ENCODE data around the gene TNFRSF9. TPM values are rescaled to one million over a fixed set of nuclear protein-coding genes. Genes with fewer than 3 reads are reported as not detected.

TNFRSF9 gene
- total RNA-seq, 1 experiment from 2014 or later: not detected

GRCh38 chr1:7915826-7916500 lies 24.7 kb downstream of the TNFRSF9 start:
- H3K4me1 Mint-ChIP-seq: peaks cover 23% of the 10 kb centered on the region
- POLR2A ChIA-PET: no interaction called here
- no peaks in the 10 kb centered on the region; the same call in 1 of the 2 replicates for H3K27me3 Mint-ChIP-seq (ENCODE audit: low read depth)

GRCh38 chr1:7912743-7913557 lies 27.7 kb downstream of the TNFRSF9 start:
- Mint-ChIP-seq H3K27ac (no peak overlapping the region), H3K4me1 (peaks cover 24% of the 10 kb centered on the region), H3K9me3 (no peaks in the 10 kb centered on the region), H3K4me3 (peak overlapping the region; percentile 11), H3K27me3 (ENCODE audit: low read depth) (no peaks in the 10 kb centered on the region; the same call in 1 of the 2 replicates), H3K36me3 (no peaks in the 10 kb centered on the region)
- CTCF ChIA-PET: interaction anchor here (0.8 to 1.3 kb wide), 3 partner anchors 29 to 244 kb away, joined by 5 read pairs; no protein-coding TSS in a partner anchor
- POLR2A ChIA-PET: no interaction called here
- DNase-seq (ENCODE audit: low spot score): no peak
- ATAC-seq: peak; percentile 57
- TF ChIP-seq ATF6 (CRISPR knock-in tag; IDR thresholded peaks at IDR 0.05): no peak
- no peak for TF ChIP-seq SMAD4 (CRISPR knock-in tag; IDR thresholded peaks at IDR 0.05)
- TF ChIP-seq NR2C2 (CRISPR knock-in tag; IDR thresholded peaks at IDR 0.05): no peak
- TF ChIP-seq RELA (CRISPR knock-in tag; IDR thresholded peaks at IDR 0.05; ENCODE audit: borderline replicate concordance): no peak
- TF ChIP-seq CTCF (IDR thresholded peaks at IDR 0.05): no peak

More at GRCh38 chr1:7915826-7916500, 24.7 kb downstream of the TNFRSF9 start:
- ATAC-seq (no peak), DNase-seq (ENCODE audit: low spot score) (no peak)
- Mint-ChIP-seq H3K36me3 (no peaks in the 10 kb centered on the region), H3K9me3 (no peaks in the 10 kb centered on the region), H3K27ac (no peak overlapping the region), H3K4me3 (no peak overlapping the region)
- TF ChIP-seq ZSCAN18 (CRISPR knock-in tag; IDR thresholded peaks at IDR 0.05) (no peak), FOXJ3 (CRISPR knock-in tag; IDR thresholded peaks at IDR 0.05; ENCODE audit: borderline replicate concordance) (no peak), ATF1 (CRISPR knock-in tag; IDR thresholded peaks at IDR 0.05) (no peak), ZMAT4 (CRISPR knock-in tag; IDR thresholded peaks at IDR 0.05) (no peak), MAX (CRISPR knock-in tag; IDR thresholded peaks at IDR 0.05) (no peak), PREB (CRISPR knock-in tag; IDR thresholded peaks at IDR 0.05; ENCODE audit: borderline replicate concordance) (no peak), NR1H2 (CRISPR knock-in tag; IDR thresholded peaks at IDR 0.05) (no peak), STAT6 (CRISPR knock-in tag; conservative IDR thresholded peaks at IDR 0.05; ENCODE audit: low read depth) (no peak), ZNF138 (CRISPR knock-in tag; conservative IDR thresholded peaks at IDR 0.05) (no peak), ETV6 (CRISPR knock-in tag; IDR thresholded peaks at IDR 0.05) (no peak), TEAD4 (CRISPR knock-in tag; IDR thresholded peaks at IDR 0.05) (no peak), ZNF121 (CRISPR knock-in tag; IDR thresholded peaks at IDR 0.05) (no peak), OVOL2 (CRISPR knock-in tag; IDR thresholded peaks at IDR 0.05; ENCODE audit: borderline replicate concordance) (no peak), TCF7 (CRISPR knock-in tag; IDR thresholded peaks at IDR 0.05; ENCODE audit: low read depth) (no peak), TEAD1 (CRISPR knock-in tag; IDR thresholded peaks at IDR 0.05) (no peak)
- CTCF ChIA-PET: interaction anchor here (0.7 to 1.3 kb wide), 2 partner anchors 108 to 248 kb away, joined by 3 read pairs; no protein-coding TSS in a partner anchor
